Panc1 (cell line): Measurements from ENCODE around the gene DOCK1. TPM values are rescaled to one million over a fixed set of nuclear protein-coding genes. Genes with fewer than 3 reads are reported as not detected.

Experiments
- ATAC-seq: fragments of 200-7000 bp; cut with Tn5 transposase; 2 replicates; pipeline ENCODE4 v1.9.1; 2020; ENCODE audit warnings: mild to moderate bottlenecking, moderate library complexity
- BruUV-seq: library from RNA; stranded (reverse); fragments of 400-500 nt; replicated peaks from 2 replicates; lab custom pipeline; 2021; lab: Mats Ljungman, UMichigan
- CTCF ChIA-PET: fragments of 300-600 bp; sonication (Branson Sonifier 250); formaldehyde crosslinking; loops from one replicate; lab custom pipeline; 2022; ENCODE audit warnings: antibody characterized with exemption; lab: Charles Lee
- POLR2A ChIA-PET: fragments of 300-600 bp; sonication (Branson Sonifier 250); formaldehyde crosslinking; loops from one replicate; lab custom pipeline; 2022; ENCODE audit warnings: antibody characterized with exemption; lab: Charles Lee
- DNase-seq: peaks from one replicate; pipeline ENCODE4 v3.0.0-alpha.2; 2010; ENCODE audit warnings: low read depth, low spot score
- H3K27ac ChIP-seq: 2 replicates; pipeline ENCODE4 v1.5.1; 2011; ENCODE audit warnings: mild to moderate bottlenecking, low read length, inconsistent platforms
- H3K27me3 ChIP-seq: fragments of 200-500 bp; sonication (Bioruptor generic); 2 replicates; pipeline ENCODE4 v1.6.0; 2014; ENCODE audit warnings: low read length, inconsistent platforms; ENCODE audit not compliant: control insufficient read depth, insufficient read depth
- H3K36me3 ChIP-seq: fragments of 200-500 bp; sonication (Bioruptor generic); 2 replicates; pipeline ENCODE4 v1.5.1; 2014; ENCODE audit warnings: inconsistent platforms, mild to moderate bottlenecking, low read length, moderate library complexity; ENCODE audit not compliant: control insufficient read depth, insufficient read depth
- H3K4me1 ChIP-seq: 2 replicates; pipeline ENCODE4 v1.5.1; 2011; ENCODE audit warnings: inconsistent platforms, mild to moderate bottlenecking, low read length, moderate library complexity; ENCODE audit not compliant: control insufficient read depth, insufficient read depth
- H3K4me3 ChIP-seq, 2 experiments: 2 replicates each; pipeline ENCODE4 v1.5.1; 2011 to 2012; ENCODE audit warnings: low read depth in 2 of 2, low read length in 2 of 2, mild to moderate bottlenecking in 2 of 2, inconsistent platforms in 1 of 2, moderate library complexity in 1 of 2
- H3K9me3 ChIP-seq: fragments of 200-500 bp; sonication (Bioruptor generic); 2 replicates; pipeline ENCODE4 v1.5.1; 2014; ENCODE audit warnings: low read depth, mild to moderate bottlenecking, inconsistent platforms, low read length, moderate library complexity; ENCODE audit not compliant: control insufficient read depth, insufficient read depth
- POLR2AphosphoS5 ChIP-seq: IDR thresholded peaks from 2 replicates; pipeline ENCODE4 v1.6.1; 2012; ENCODE audit warnings: mild to moderate bottlenecking, low read depth, low read length, moderate library complexity
- SIN3A ChIP-seq: IDR thresholded peaks from 2 replicates; pipeline ENCODE4 v1.6.1; 2012; ENCODE audit warnings: low read depth, mild to moderate bottlenecking, low read length, moderate library complexity, borderline replicate concordance; ENCODE audit not compliant: insufficient read depth
- TCF7L2 ChIP-seq: IDR thresholded peaks from 2 replicates; pipeline ENCODE4 v1.6.1; 2011; ENCODE audit warnings: mild to moderate bottlenecking, low read depth, low read length, inconsistent platforms
- in situ Hi-C: cut with HindIII; loops from 2 replicates; pipeline ENCODE4 v1.10.0; 2016; ENCODE audit warnings: low sequenced_read_pairs, low pct_unique_long_range_greater_than_20kb
- intact Hi-C: fragments of 100-400 bp; cut with micrococcal nuclease; formaldehyde crosslinking; loops from one replicate; pipeline ENCODE4 v1.10.0; 2022; ENCODE audit not compliant: unreplicated experiment
- total RNA-seq: library from RNA; stranded (reverse); gene quantifications from one replicate; pipeline ENCODE4 v1.2.1, GENCODE V29; 2021; ENCODE audit not compliant: unreplicated experiment
- TF ChIP-seq, protein P1 (sequence below): fragments of 450-650 bp; IDR thresholded peaks from 2 replicates; pipeline ENCODE4 v1.5.1; 2017; ENCODE audit warnings: mild to moderate bottlenecking
- TF ChIP-seq, protein P2 (sequence below), 2 experiments: IDR thresholded peaks; 2 replicates each; pipeline ENCODE4 v1.6.1; 2011 to 2012; ENCODE audit warnings: low read depth in 2 of 2, control low read depth in 1 of 2, low read length in 1 of 2, mild to moderate bottlenecking in 1 of 2, moderate library complexity in 1 of 2; ENCODE audit not compliant: insufficient read depth in 1 of 2

The DOCK1 gene
- total RNA-seq, 1 experiment from 2014 or later, result 67.6 TPM

GRCh38 chr10:127375461-127375860 is 470.2 kb downstream of the DOCK1 start:
- no peaks in the 10 kb centered on the region for H3K27me3 ChIP-seq
- no peaks in the 10 kb centered on the region for H3K36me3 ChIP-seq
- ChIA-PET CTCF (no interaction called here), POLR2A (no interaction called here)
- intact Hi-C loops, result no loop called here
- H3K9me3 ChIP-seq, result no peaks in the 10 kb centered on the region
- no peak for DNase-seq
- in situ Hi-C loops, result no loop called here
- H3K4me1 ChIP-seq, result no peaks in the 10 kb centered on the region
- TF ChIP-seq, protein P1, sequence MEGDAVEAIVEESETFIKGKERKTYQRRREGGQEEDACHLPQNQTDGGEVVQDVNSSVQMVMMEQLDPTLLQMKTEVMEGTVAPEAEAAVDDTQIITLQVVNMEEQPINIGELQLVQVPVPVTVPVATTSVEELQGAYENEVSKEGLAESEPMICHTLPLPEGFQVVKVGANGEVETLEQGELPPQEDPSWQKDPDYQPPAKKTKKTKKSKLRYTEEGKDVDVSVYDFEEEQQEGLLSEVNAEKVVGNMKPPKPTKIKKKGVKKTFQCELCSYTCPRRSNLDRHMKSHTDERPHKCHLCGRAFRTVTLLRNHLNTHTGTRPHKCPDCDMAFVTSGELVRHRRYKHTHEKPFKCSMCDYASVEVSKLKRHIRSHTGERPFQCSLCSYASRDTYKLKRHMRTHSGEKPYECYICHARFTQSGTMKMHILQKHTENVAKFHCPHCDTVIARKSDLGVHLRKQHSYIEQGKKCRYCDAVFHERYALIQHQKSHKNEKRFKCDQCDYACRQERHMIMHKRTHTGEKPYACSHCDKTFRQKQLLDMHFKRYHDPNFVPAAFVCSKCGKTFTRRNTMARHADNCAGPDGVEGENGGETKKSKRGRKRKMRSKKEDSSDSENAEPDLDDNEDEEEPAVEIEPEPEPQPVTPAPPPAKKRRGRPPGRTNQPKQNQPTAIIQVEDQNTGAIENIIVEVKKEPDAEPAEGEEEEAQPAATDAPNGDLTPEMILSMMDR, result no peak
- TF ChIP-seq SIN3A (no peak), TCF7L2 (no peak), POLR2AphosphoS5 (no peak)
- TF ChIP-seq, protein P2, sequence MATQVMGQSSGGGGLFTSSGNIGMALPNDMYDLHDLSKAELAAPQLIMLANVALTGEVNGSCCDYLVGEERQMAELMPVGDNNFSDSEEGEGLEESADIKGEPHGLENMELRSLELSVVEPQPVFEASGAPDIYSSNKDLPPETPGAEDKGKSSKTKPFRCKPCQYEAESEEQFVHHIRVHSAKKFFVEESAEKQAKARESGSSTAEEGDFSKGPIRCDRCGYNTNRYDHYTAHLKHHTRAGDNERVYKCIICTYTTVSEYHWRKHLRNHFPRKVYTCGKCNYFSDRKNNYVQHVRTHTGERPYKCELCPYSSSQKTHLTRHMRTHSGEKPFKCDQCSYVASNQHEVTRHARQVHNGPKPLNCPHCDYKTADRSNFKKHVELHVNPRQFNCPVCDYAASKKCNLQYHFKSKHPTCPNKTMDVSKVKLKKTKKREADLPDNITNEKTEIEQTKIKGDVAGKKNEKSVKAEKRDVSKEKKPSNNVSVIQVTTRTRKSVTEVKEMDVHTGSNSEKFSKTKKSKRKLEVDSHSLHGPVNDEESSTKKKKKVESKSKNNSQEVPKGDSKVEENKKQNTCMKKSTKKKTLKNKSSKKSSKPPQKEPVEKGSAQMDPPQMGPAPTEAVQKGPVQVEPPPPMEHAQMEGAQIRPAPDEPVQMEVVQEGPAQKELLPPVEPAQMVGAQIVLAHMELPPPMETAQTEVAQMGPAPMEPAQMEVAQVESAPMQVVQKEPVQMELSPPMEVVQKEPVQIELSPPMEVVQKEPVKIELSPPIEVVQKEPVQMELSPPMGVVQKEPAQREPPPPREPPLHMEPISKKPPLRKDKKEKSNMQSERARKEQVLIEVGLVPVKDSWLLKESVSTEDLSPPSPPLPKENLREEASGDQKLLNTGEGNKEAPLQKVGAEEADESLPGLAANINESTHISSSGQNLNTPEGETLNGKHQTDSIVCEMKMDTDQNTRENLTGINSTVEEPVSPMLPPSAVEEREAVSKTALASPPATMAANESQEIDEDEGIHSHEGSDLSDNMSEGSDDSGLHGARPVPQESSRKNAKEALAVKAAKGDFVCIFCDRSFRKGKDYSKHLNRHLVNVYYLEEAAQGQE (IDR thresholded peaks at IDR 0.05; ENCODE audit: insufficient read depth in 1 of 2, low read depth in 2 of 2, low read length in 1 of 2), result no peak
- ATAC-seq, result no peak
- no peak overlapping the region for H3K4me3 ChIP-seq
- BruUV-seq, result no TSS peak
- no peak overlapping the region for H3K27ac ChIP-seq

DNA sequence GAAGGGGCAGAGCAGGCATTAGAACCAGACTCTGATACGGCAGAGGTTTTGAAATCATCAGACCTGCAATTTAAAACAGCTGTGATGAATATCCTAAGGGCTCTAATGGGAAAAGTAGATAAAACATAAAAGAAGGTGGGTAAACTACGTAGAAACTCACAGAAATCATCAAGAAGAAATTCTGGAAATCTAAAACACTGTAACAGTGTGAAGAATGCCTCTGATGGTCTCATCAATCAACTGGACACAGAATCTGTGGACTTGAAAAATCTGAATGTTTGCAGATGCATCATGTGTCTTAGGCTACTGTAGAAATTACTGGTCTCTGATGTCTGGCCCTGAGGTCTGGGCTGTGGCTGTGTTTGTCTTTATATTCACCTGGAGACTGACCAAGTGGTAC is 470.8 kb downstream of the DOCK1 start:
- ChIA-PET POLR2A (no interaction called here), CTCF (no interaction called here)
- H3K4me3 ChIP-seq, result no peak overlapping the region
- H3K27ac ChIP-seq, result no peak overlapping the region
- BruUV-seq, result no TSS peak
- no peaks in the 10 kb centered on the region for H3K9me3 ChIP-seq
- no peaks in the 10 kb centered on the region for H3K27me3 ChIP-seq
- intact Hi-C loops, result no loop called here
- TF ChIP-seq, protein P2 (IDR thresholded peaks at IDR 0.05; ENCODE audit: insufficient read depth in 1 of 2, low read depth in 2 of 2, low read length in 1 of 2), result no peak
- TF ChIP-seq TCF7L2 (no peak), POLR2AphosphoS5 (no peak), SIN3A (no peak)
- TF ChIP-seq, protein P1, result no peak
- H3K4me1 ChIP-seq, result no peaks in the 10 kb centered on the region
- in situ Hi-C loops, result no loop called here
- no peaks in the 10 kb centered on the region; the same call in 1 of the 2 replicates for H3K36me3 ChIP-seq
- no peak for DNase-seq
- no peak for ATAC-seq
